HG03520 (cell line): Measurements from ENCODE around the gene IQCH.

Source experiments
- ATAC-seq: cut with Tn5 transposase; IDR thresholded peaks from one replicate; pipeline ENCODE4 v1.9.1; 2021; ENCODE audit warnings: mild to moderate bottlenecking, moderate library complexity; ENCODE audit not compliant: unreplicated experiment

Gene IQCH

DNA sequence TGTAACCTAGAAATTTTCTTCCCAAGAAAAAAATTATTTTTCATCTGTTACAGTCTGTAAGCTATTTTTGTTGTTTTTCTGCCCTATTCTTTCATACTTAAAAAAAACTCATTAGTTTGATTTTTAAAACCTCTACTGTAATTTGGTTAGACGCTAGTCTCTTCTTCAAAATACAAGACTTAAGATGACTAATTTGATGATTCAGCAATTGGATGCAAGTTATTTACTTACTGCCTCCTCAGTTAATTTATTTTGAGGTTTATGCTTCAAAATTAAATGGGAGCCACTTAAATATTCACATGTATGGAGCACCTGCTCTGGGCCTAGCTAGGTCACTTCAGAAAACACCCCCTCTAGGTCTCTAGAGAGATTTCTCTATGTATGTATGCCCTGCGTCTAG, 132.4 kb downstream of the IQCH start:
- ATAC-seq, result no peak

DNA sequence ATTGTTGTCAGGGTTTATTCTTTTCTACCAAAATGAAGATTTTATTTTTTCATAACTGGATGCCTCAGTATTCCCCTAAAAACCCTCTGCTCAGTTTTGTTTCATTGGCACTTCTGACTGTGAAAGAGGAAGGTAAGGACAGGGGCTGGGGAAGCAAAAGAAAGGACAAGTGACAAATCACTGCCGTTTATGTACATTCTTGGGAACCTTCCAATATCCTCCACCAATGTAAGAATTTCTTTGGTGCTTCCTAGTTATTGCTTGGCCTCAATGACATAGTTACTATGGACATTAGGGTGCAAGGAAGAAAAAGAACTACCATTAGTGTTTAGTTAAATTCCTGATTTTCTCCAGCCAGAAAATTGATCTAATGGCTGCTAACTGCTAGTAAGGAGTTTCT, 135.4 kb downstream of the IQCH start:
- no peak for ATAC-seq

DNA sequence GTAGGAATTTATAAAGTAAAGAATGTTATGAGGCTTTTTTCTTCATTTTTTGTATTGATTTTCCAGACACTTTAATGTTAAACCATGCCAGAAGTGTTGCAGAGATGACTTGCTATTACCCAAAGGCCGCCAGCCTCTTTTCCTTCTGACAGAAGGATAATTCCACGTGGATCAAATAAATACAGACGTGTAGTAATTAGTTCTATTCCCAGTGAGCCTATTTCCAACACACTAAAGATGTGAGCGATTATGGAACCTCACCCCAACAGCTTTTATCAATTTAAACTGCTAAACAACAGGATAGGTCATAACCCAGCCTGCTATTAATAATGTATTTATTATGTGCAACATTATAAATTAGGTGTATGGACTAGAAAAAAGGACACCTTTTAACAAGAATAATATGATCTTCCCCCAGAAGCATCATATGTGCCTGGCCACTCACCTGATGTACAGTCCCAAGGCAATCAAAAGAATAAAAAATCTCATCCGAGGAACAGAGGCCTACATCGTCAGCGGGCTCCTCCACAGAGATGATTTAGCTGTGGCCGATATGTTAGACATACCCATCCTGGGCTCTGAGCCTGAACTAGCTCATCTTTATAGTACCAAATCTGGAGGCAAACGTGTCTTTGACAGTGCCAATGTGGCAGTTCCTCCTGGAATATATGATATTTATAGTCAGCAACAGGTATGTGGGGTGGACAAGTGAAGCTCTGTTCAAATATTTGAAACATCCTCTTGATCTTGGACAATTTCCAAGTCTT, 140.5 kb downstream of the IQCH start:
- ATAC-seq, result no peak

DNA sequence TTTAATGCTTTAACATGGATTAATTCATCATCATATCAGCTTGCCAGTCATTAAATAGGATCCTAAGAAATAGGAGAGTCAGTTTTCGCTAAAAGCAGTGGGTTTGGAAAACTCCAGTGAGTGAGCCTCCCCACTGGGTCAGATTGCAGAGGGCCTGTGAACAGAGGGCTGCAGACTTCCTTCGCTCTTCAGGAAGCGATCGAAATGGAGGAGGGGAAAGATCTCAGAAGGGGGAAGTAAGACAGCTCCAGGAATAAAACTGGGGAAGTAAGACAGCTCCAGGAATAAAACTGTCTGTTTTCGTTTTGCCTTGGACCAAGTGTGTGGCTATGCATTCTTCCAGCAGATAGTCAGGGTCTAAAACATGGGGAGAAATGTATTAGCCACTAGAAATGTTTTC, 141.5 kb downstream of the IQCH start:
- no peak for ATAC-seq

- ATAC-seq, result no peak
These were observed 142.6 kb downstream of the IQCH start for GRCh38 chr15:67397139-67397538.

DNA sequence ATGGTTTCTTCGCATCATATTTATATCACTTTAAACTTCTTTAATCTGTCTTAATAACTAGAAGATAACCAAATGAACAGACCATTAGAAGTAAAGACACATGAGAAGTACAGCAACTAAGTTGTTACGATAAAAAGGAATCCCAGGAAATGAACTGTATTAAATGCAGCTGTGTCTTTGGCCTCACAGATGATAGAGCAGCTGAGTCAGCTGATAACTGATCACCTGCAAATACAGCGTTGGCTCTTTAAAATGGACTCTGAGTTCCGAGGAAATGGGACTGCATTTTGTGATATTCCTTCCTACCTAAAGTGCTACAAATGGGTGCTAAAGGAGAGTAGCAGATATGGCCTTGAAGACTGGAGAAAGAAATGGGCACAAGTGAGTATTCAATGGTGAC, 145.3 kb downstream of the IQCH start:
- ATAC-seq, result no peak

DNA sequence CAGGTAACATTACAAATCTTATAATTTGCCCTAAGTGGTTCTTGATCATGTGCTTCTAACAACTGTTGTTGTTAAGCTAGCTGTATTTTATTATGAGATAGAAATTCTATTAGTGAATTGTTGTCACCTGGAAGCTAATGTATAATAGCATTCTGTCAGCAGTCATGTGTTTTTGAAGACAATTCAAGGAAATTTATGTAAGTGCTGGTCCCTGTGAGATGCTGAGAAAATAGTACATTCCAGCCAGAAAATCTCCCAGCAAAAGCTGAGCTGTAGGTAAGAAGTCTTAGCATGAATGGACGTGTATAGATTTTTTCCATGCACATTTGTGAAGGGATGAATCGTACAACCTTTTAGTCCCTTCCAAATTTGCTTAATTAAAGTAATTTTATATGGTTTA, 146.3 kb downstream of the IQCH start:
- no peak for ATAC-seq

DNA sequence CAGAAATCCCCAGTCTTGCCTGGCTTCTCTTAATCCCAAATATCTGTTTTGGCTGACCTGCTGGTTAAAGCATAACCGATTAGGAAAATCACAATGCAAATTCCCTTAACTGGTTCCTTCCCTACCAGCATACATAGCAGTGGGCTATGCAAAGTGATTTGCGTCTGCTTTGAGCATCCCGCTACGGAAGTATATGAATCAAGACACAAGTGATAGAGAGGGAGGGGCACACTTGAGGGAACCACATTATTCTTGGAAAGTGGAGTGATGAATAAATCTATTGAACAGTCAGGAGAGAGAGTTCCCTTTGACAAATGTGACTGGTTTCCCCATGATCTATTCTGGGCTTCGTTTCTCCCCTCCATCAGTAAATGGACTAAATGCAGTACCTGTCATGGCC, 146.8 kb downstream of the IQCH start:
- no peak for ATAC-seq

DNA sequence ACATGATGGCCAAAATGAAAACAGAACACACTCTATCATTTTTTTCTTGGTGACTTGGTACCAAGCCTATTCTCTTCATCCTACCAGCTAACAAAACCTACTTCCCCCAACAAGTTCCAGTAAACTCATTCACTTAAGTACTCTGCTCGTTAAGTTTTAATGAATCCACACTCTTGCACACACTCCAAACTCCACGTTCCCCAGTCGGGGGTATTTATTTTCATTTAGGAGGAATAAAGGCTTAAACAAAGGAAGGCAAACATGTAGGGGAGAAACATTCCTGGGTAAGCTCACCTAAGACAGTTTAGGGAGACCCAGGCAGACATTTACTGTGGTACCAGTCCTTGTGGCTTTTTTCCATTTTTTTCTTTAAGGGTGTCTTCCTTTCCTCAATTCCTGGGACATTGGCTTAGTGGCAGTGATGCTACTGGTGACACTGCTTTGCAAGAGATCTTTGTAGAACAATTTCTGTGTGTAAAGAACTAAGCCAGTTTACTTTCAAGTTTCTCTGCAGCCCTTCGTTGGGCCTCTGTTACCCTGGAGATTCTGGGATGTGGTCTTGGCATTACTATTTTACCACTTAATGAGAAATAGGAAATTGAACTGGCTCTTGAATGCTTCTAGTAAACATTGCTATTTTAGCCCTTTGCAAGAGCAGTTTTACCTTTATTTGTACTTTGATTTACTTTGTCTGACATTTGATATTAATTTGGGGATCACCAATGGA, 149.0 kb downstream of the IQCH start:
- no peak for ATAC-seq

- no peak for ATAC-seq
These were observed 150.9 kb downstream of the IQCH start for GRCh38 chr15:67405208-67406191.

GRCh38 chr15:67406257-67406861, 151.8 kb downstream of the IQCH start:
- ATAC-seq, result no peak

GRCh38 chr15:67407786-67408185, 153.2 kb downstream of the IQCH start:
- ATAC-seq, result no peak

- no peak for ATAC-seq
These were observed 154.6 kb downstream of the IQCH start for GRCh38 chr15:67409175-67409574.

- no peak for ATAC-seq
These were observed 156.9 kb downstream of the IQCH start for GRCh38 chr15:67411486-67411885.

- no peak for ATAC-seq
These were observed 159.3 kb downstream of the IQCH start for GRCh38 chr15:67413770-67414390.

- ATAC-seq, result no peak
These were observed 160.6 kb downstream of the IQCH start for GRCh38 chr15:67415181-67415580.

GRCh38 chr15:67416891-67417290, 162.3 kb downstream of the IQCH start:
- no peak for ATAC-seq

DNA sequence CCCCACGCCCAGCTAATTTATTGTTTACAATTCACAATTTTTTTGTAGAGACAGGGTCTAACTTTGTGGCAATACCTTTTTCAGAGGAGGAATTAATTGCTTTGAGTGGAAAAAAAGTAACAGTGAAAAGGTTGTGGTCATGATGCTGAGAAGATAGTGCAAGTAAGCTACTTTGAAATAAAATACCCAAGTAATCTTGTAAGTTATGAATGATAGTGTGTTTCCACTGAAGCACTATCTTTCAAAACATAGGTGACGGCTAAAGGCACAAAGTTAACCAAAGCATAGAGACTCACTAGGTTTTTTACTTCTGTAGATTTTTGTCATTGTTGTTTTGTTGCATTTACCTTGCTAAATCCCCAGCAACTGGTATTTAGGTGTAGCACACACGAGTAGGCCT, 165.1 kb downstream of the IQCH start:
- no peak for ATAC-seq

- no peak for ATAC-seq
These were observed 165.6 kb downstream of the IQCH start for GRCh38 chr15:67420137-67420536.

GRCh38 chr15:67421105-67421504, 166.5 kb downstream of the IQCH start:
- ATAC-seq, result no peak
